Measurements from ENCODE around the gene GPR160.

GPR160 gene

DNA sequence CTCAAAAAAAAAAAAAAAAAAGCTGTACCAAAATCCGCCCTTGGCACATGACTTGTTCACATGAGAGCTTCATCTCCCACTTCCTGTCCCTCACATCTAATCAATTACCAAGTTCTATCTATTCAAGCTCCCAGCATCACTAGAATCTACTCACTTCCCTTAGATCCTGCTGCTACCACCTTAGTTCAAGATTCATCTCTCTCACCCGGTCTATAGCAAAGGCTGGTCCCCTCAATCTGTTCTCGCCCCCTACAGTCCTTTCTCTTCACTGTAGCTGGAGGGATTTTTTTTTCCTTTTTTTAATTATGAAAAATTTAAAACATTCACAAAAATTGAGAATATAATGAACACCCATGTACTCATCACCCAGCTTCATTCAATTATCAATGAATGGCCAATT is 16.7 kb upstream of the GPR160 start:
- no peaks in the 10 kb centered on the region for H3K4me1 ChIP-seq
- H3K4me3 ChIP-seq: no peak overlapping the region
- no peaks in the 10 kb centered on the region for H3K36me3 ChIP-seq
- no peak for TF ChIP-seq CTCF (IDR thresholded peaks at IDR 0.05)
- no peak for DNase-seq
- H3K9me3 ChIP-seq: no peaks in the 10 kb centered on the region
- intact Hi-C loops (cut with DNase I; ENCODE audit: low total_unique reads): no loop called here
- H3K27ac ChIP-seq: no peak overlapping the region
- no peaks in the 10 kb centered on the region for H3K27me3 ChIP-seq

GRCh38 chr3:170022336-170022735 is 15.5 kb upstream of the GPR160 start:
- Histone ChIP-seq H3K4me3 (no peak overlapping the region), H3K36me3 (no peaks in the 10 kb centered on the region), H3K27ac (no peak overlapping the region), H3K4me1 (no peaks in the 10 kb centered on the region), H3K9me3 (no peaks in the 10 kb centered on the region), H3K27me3 (no peaks in the 10 kb centered on the region)
- intact Hi-C loops (cut with DNase I; ENCODE audit: low total_unique reads): no loop called here
- DNase-seq: no peak
- no peak for TF ChIP-seq CTCF (IDR thresholded peaks at IDR 0.05)

DNA sequence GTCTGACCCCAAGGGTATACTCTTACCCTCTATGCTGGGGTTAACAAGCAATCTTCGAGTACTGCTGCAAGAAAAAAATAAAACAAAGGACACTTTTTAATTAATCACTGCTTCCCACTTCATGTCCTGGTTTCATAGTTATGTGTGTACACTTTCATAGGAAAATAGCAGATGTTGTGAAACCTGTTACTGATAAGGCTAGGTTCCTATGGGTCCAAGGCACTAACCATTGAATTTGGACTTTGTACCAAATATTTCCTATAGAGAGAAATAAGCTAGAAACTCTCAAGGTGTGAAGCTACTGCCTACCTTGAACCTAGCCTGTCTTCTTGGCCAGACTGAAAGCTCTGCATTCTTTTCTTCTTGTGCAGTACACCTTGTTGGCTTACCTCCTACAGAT is 14.6 kb upstream of the GPR160 start:
- Histone ChIP-seq H3K4me3 (no peak overlapping the region), H3K4me1 (no peaks in the 10 kb centered on the region), H3K36me3 (no peaks in the 10 kb centered on the region), H3K27ac (no peak overlapping the region), H3K27me3 (no peaks in the 10 kb centered on the region), H3K9me3 (no peaks in the 10 kb centered on the region)
- no peak for TF ChIP-seq CTCF (IDR thresholded peaks at IDR 0.05)
- no peak for DNase-seq
- intact Hi-C loops (cut with DNase I; ENCODE audit: low total_unique reads): no loop called here

GRCh38 chr3:170024581-170024980 is 13.2 kb upstream of the GPR160 start:
- no peaks in the 10 kb centered on the region for H3K36me3 ChIP-seq
- no peaks in the 10 kb centered on the region for H3K27me3 ChIP-seq
- H3K4me3 ChIP-seq: no peak overlapping the region
- no peaks in the 10 kb centered on the region for H3K9me3 ChIP-seq
- no peak for TF ChIP-seq CTCF (IDR thresholded peaks at IDR 0.05)
- no peak for DNase-seq
- H3K27ac ChIP-seq: no peak overlapping the region
- no peaks in the 10 kb centered on the region for H3K4me1 ChIP-seq
- intact Hi-C loops (cut with DNase I; ENCODE audit: low total_unique reads): no loop called here

- intact Hi-C loops (cut with DNase I; ENCODE audit: low total_unique reads): no loop called here
- TF ChIP-seq CTCF (IDR thresholded peaks at IDR 0.05): no peak
- no peak overlapping the region for H3K27ac ChIP-seq
- H3K36me3 ChIP-seq: no peaks in the 10 kb centered on the region
- no peak for DNase-seq
- H3K4me1 ChIP-seq: no peaks in the 10 kb centered on the region
- H3K27me3 ChIP-seq: no peaks in the 10 kb centered on the region
- H3K9me3 ChIP-seq: no peaks in the 10 kb centered on the region
- H3K4me3 ChIP-seq: no peak overlapping the region
These were observed 10.3 kb upstream of the GPR160 start for GRCh38 chr3:170027233-170028102.

Data from tibial artery (tissue), 4 donors.